GM19238 (cell line): ENCODE data around the gene H6PD.
"Not testable (repeated sequence)": the region's sequence is repeated elsewhere in the genome, so short reads cannot be mapped to it uniquely, and the experiment has no call there.

Source experiments
- DNase-seq: peaks from one replicate; pipeline ENCODE4 v3.0.0; 2011; ENCODE audit warnings: low spot score; ENCODE audit not compliant: insufficient read length

The H6PD gene

GRCh38 chr1:9295884-9296283 is 61.3 kb downstream of the H6PD start:
- no peak for DNase-seq

- no peak for DNase-seq
Observed at GRCh38 chr1:9296850-9297249, 62.3 kb downstream of the H6PD start.

DNA sequence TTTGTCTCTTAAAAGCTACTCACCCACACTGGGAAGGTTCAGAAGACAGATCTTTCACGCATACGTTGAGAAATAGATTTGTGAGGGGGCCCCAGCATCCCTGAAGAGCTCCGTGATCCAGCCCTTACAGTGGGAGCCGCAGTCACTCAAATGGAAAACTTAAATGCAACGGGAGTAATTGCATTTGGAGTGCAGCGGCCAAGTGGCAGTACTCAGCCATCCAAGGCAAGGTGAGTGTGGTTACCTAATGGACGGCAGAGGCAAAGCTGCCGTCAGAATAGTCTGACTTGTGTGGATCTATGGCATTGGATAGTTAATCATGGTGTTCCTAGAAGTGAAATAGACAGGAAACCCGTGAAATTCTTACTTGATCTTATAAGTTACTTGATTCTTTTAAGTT is 63.3 kb downstream of the H6PD start:
- DNase-seq, result no peak

GRCh38 chr1:9298282-9298681 is 63.7 kb downstream of the H6PD start:
- no peak for DNase-seq

DNA sequence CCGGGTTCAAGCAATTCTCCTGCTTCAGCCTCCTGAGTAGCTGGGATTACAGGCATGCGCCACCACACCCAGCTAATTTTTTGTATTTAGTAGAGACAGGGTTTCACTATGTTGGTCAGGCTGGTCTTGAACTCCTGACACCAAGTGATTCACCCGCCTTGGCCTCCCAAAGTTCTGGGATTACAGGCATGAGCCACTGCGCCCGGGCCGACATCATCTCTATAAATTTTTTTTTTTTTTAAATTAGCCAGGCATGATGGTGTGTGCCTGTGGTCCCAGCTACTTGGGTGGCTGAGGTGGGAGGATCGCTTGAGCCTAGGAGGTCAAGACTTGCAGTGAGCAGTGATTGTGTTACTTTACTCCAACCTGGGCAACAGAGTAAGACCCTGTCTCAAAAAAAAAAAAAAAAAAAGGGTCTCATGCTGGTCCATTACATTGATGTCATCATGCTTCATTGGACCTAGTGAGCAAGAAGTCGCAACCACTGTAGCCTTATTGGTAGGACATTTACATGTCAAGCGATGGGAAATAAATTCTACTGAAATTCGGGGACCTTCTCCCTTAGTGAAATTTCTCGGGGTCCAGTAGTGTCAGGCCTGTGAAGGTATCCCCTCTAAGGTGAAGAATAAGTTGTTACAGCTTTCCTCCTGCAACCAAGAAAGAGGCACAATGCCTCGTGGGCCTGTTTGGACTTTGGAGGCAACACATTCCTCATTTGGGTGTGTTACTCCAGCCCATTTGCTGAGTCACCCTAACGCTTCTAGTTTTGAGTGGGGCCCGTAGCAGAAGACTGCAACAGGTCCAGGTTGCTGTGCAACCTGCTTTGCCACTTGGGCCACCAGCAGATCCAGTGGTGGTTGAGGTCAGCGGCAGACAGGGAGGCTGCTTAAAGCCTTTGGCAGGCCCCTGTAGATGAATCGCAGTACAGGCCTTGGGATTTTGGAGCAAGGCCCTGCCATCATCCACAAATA is 65.3 kb downstream of the H6PD start:
- not testable (repeated sequence) for DNase-seq

DNA sequence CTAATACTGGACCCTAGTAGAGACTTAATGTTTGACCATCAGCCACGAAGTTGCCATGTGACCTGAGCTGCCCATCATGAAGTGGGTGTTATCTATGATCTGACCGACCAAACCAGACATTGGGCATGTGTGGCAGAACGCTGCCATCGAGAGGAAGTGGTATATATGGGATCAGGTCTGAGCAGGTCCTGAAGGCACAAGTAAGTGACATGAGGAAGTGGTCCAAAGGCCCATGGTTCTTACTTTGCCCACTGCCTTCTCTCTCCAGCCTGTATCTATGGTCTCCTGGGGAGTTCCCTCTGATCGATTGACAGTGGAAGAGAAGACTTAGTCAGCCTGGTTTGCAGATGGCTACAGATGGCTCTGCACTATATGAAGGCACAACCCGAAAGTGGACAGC is 66.0 kb downstream of the H6PD start:
- no peak for DNase-seq

DNA sequence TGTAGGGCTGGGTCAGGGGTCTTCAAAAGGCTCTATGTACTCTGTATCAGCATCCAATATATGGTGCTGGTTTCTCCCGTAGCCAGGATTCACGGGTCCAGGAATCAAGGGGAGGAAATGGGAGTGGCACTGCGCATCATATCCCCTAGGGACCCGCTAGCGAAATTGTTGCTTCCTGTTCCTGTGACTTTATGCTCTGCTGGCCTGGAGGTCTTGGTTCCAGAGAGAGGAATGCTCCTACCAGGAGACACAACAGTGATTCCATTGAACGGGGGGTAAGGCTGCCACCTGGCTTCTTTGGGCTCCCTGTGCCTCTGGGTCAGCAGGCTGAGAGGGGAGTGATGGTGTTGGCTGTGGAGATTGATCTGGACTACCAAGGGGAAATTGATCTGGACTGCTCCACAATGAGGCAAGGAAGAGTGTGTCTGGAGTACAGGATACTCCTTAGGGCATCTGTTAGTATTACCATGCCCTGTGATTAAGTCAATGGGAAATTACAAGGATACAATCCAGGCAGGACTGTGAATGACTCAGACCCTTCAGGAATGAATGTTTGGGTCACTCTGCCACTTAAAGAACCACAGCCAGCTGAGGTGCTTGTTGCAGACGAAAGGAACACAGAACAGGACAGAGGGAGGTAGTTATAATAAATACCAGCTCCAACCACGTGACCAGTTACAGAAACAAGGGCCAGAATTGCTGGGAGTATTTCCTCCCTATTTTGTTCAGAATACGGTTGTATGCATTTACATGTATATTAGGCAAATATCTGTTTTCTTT is 68.4 kb downstream of the H6PD start:
- no peak for DNase-seq

- DNase-seq, result no peak
Observed at GRCh38 chr1:9303916-9304315, 69.3 kb downstream of the H6PD start.

DNA sequence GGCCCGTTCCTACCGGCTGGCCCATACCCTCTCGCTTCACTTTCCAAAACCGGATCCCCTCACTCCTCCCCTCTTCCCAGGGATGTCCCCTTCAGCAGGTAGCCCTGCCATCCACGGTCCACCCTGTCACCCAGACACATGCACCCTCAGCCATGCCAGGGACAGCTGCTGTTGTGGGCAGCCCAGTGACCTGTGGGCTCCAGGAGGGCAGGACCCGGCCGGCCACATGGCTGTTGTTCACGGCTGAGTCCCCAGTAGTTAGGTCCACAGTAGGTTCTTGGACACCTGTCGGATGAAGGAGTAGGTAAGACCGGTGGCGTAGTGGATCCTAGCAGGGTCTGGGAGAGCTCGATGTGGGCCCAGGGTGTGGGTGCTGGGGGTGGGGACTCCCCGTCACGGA is 70.6 kb downstream of the H6PD start:
- DNase-seq, result no peak

DNA sequence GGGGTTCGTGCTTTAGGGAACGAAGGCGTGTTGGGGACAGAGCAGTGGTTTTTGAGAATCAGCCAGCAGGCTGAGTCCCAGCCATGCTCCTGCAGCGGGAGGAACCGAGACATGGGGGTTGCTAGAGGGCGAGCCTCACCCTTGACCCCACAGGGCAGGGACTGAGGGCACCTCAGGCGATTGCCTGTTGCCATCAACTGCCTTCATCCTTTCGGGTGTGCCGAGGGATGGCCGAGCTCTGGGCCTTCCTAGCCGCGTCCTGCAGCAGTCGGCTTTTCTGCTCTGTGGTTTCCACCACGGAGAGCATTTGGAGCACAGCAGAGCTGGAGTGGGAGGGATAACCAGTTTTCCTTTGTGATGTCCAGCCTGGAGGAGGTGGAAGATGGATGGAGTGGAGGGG is 71.4 kb downstream of the H6PD start:
- DNase-seq, result no peak

DNA sequence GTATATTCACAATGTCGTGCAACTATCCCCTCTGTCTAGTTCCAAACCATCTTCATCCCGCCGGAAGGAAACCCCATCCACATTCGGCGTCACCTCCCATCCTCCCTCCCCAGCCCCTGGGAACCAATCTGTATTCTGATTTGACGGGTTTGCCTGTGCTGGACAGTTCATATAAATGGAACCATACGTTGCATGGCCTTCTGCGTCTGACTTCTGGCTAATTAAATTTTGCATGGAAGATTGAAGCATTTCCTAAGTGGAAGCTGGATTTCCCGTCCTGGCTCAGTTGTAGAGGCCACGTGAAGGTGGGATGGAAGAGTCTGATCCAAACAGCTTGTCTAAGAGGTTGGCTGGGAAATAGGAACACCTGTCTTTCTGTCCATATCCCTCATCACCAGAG is 72.7 kb downstream of the H6PD start:
- no peak for DNase-seq

DNA sequence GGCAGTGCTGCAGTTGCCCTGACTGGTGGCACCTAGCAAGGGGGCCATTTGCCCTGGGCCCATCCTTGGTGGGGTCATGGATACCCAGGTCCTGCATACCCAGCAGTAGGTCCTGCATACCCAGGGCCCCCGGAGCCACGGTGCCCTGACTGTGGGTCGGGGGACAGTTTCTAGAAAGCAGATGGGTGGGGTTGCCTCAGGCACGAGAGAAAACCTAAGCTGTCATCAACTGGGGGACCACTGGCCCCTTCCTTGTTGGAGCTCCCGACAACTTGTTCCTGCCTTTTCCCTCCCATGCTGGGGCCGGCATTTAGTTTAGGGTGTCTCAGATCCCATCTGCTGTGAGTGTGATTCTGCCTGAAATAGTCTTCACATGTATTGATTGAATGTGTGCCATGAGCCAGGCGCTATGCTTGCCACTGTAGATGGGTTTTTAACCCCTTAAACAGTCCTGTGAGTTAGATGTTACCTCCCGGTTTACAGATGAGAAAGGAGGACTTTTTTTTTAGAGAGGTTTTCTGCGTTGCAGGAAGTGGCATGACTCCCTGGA is 73.7 kb downstream of the H6PD start:
- DNase-seq, result no peak

GRCh38 chr1:9309080-9309479 is 74.5 kb downstream of the H6PD start:
- DNase-seq, result no peak

DNA sequence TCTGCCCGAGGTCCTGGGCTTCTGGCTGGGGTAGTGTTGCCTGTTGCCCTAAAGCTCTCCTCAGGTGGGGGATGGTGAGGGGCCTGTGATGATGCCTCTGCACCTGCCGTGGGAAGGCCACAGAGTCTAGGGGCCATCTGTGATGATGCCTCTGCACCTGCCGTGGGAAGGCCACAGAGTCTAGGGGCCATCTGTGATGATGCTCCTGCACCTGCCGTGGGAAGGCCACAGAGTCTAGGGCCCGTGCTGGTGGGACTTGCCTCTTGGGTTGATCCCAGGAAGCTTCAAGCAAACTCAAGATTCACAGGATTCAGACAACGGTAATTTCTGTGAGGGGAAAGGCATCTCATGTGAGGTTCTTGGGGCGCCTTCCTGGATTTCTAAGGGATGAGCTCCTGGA is 75.4 kb downstream of the H6PD start:
- no peak for DNase-seq

- DNase-seq, result no peak
Observed at GRCh38 chr1:9311029-9311428, 76.5 kb downstream of the H6PD start.

DNA sequence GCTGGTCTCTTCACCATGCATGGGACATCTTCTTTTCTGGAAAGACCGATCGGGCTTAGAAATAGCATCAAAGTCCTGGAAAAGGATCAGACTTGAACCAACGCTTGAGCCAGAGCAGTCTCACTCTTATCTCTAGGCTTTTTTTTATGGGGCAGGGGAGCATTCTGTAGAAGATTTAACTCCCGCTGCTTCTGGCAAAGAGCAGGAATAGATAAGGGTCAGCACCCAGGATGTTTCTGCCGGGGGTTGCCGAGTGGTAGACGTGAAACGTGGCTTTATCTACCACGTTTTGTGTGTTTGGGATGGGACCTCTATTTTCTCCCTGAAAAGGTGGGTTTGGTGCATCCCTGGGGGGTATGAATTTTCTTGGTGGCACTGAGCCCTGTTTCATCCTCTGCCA is 76.9 kb downstream of the H6PD start:
- no peak for DNase-seq

DNA sequence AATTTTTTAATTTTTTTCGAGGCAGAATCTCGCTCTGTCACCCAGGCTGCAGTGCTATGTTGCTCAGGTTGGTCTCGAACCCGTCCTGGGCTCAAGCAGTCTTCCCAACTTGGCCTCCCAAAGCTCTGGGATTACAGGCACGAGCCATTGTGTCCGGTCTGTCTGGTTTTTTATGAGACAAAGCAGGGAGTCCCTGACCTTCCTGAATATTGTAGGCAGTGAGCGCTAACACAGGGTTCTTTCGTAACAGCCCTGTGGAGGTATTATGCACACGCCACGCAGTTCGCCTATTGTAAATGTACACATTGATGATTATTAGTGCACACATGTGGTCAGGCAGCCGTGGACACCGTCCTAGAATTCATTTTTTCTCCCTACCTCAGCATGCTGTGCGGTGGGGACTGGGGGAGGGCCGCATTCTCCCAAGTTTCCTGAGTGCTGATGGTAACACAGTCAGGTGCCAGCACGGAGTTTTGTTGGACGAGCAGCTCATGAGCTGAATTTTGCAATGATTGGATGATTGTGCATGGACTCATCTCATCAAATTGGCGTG is 77.7 kb downstream of the H6PD start:
- DNase-seq, result no peak

DNA sequence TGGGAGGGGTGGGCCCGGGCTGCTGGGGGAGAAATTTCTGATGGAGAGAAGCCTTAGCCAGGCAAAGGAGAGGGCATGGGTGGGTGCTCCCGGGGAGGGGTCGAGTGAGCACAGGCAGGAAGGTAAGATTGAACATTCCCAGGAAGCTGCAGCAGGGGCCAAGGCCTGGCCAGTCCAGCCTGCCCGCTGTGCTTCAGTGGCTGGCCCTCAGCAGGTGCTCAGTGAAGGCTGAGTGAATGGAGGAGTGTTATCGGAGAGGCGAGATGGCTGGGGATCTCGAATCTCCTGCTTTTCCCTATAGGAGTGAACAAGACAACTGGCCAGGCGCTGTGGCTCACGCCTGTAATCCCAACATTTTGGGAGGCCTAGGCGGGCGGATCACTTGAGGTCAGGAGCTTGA is 79.0 kb downstream of the H6PD start:
- no peak for DNase-seq

GRCh38 chr1:9314111-9314510 is 79.5 kb downstream of the H6PD start:
- DNase-seq, result no peak

GRCh38 chr1:9314711-9315379 is 80.3 kb downstream of the H6PD start:
- DNase-seq, result no peak

- DNase-seq, result no peak
Observed at GRCh38 chr1:9315411-9316079, 81.0 kb downstream of the H6PD start.
